A549 treated with AZD2906 at 1 μM for 4 hours (cell line): ENCODE data around the gene NPFFR2. TPM values are rescaled to one million over a fixed set of nuclear protein-coding genes. Genes with fewer than 3 reads are reported as not detected.

Source experiments
- total RNA-seq: library from RNA; stranded (reverse); fragments of 200-300 nt; extraction: Qiagen RNA extraction; gene quantifications from 5 replicates; pipeline ENCODE4 v1.2.3, GENCODE V29; 2022

Gene NPFFR2
- total RNA-seq: not detected in 5 replicates

GRCh38 chr4:72031868-72032608 lies at the start of gene NPFFR2:
NPFFR2 (plus strand) TSS chr4:72032000; CDS start chr4:72128592, 96,592 bp downstream.

Other genes with a start within 250 kb of the NPFFR2 start
- gene GC, start 247.9 kb upstream of the NPFFR2 start, total RNA-seq: not detected in 5 replicates